ENCODE results near the gene TAAR1.
"Not testable (repeated sequence)": the region's sequence is repeated elsewhere in the genome, so short reads cannot be mapped to it uniquely, and the experiment has no call there.

Gene TAAR1

GRCh38 chr6:132659082-132659481 is at the start of gene TAAR1:
Gene TAAR1 (minus strand): TSS chr6:132659182. CDS start chr6:132646003, 13,179 bp downstream.
- no peaks in the 10 kb centered on the region for H3K79me2 ChIP-seq (ENCODE audit: insufficient read depth, low read length)
- no peak within 1 kb of the TSS for H2AFZ ChIP-seq (ENCODE audit: low read depth, low read length)
- no peaks in the 10 kb centered on the region for H4K20me1 ChIP-seq (ENCODE audit: insufficient read depth, low read length)
- H3K4me2 ChIP-seq (ENCODE audit: insufficient read depth, low read length) = no peak within 1 kb of the TSS
- no peaks in the 10 kb centered on the region for H3K36me3 ChIP-seq (ENCODE audit: insufficient read depth, low read length)
- H3K9me3 ChIP-seq (ENCODE audit: insufficient read depth, low read length, severe bottlenecking) = no peaks in the 10 kb centered on the region
- DNase-seq = no peak
- no peak within 1 kb of the TSS for H3K9ac ChIP-seq (ENCODE audit: low read depth, low read length)
- H3K27ac ChIP-seq (ENCODE audit: low read length) = no peak within 1 kb of the TSS
- no peak within 1 kb of the TSS for H3K4me3 ChIP-seq (ENCODE audit: low read depth in 1 of 2, low read length in 2 of 2)
- TF ChIP-seq CTCF (IDR thresholded peaks at IDR 0.05; ENCODE audit: borderline replicate concordance, extremely low read depth, low read length, poor library complexity, severe bottlenecking) = no peak
- TF ChIP-seq EZH2 (IDR thresholded peaks at IDR 0.05; ENCODE audit: borderline replicate concordance, low read depth, low read length, severe bottlenecking) = no peak
- H3K27me3 ChIP-seq (ENCODE audit: insufficient read depth, low read length, poor library complexity) = no peaks in the 10 kb centered on the region
- no peaks in the 10 kb centered on the region for H3K4me1 ChIP-seq (ENCODE audit: insufficient read depth, low read length)
- ATAC-seq (ENCODE audit: insufficient read depth, low read depth) = no peak

GRCh38 chr6:132708771-132709170 is 49.8 kb upstream of the TAAR1 start:
- no peaks in the 10 kb centered on the region for H3K27me3 ChIP-seq (ENCODE audit: insufficient read depth, low read length, poor library complexity)
- no peaks in the 10 kb centered on the region for H3K9me3 ChIP-seq (ENCODE audit: insufficient read depth, low read length, severe bottlenecking)
- no peaks in the 10 kb centered on the region for H3K79me2 ChIP-seq (ENCODE audit: insufficient read depth, low read length)
- no peak overlapping the region for H3K27ac ChIP-seq (ENCODE audit: low read length)
- no peak overlapping the region for H3K9ac ChIP-seq (ENCODE audit: low read depth, low read length)
- no peak overlapping the region for H2AFZ ChIP-seq (ENCODE audit: low read depth, low read length)
- no peak overlapping the region for H3K4me2 ChIP-seq (ENCODE audit: insufficient read depth, low read length)
- H3K4me3 ChIP-seq (ENCODE audit: low read depth in 1 of 2, low read length in 2 of 2) = no peak overlapping the region
- ATAC-seq (ENCODE audit: insufficient read depth, low read depth) (no peak), DNase-seq (no peak)
- H3K4me1 ChIP-seq (ENCODE audit: insufficient read depth, low read length) = no peaks in the 10 kb centered on the region
- no peaks in the 10 kb centered on the region for H4K20me1 ChIP-seq (ENCODE audit: insufficient read depth, low read length)
- H3K36me3 ChIP-seq (ENCODE audit: insufficient read depth, low read length) = no peaks in the 10 kb centered on the region
- no peak for TF ChIP-seq CTCF (IDR thresholded peaks at IDR 0.05; ENCODE audit: borderline replicate concordance, extremely low read depth, low read length, poor library complexity, severe bottlenecking)
- TF ChIP-seq EZH2 (IDR thresholded peaks at IDR 0.05; ENCODE audit: borderline replicate concordance, low read depth, low read length, severe bottlenecking) = no peak

- H2AFZ ChIP-seq (ENCODE audit: low read depth, low read length) = no peak overlapping the region
- no peak overlapping the region for H3K4me2 ChIP-seq (ENCODE audit: insufficient read depth, low read length)
- ATAC-seq (ENCODE audit: insufficient read depth, low read depth) (no peak), DNase-seq (no peak)
- H3K4me1 ChIP-seq (ENCODE audit: insufficient read depth, low read length) = no peaks in the 10 kb centered on the region
- H3K9me3 ChIP-seq (ENCODE audit: insufficient read depth, low read length, severe bottlenecking) = no peaks in the 10 kb centered on the region
- no peaks in the 10 kb centered on the region for H3K27me3 ChIP-seq (ENCODE audit: insufficient read depth, low read length, poor library complexity)
- TF ChIP-seq CTCF (IDR thresholded peaks at IDR 0.05; ENCODE audit: borderline replicate concordance, extremely low read depth, low read length, poor library complexity, severe bottlenecking) (no peak), EZH2 (IDR thresholded peaks at IDR 0.05; ENCODE audit: borderline replicate concordance, low read depth, low read length, severe bottlenecking) (no peak)
- H3K27ac ChIP-seq (ENCODE audit: low read length) = no peak overlapping the region
- no peaks in the 10 kb centered on the region for H3K36me3 ChIP-seq (ENCODE audit: insufficient read depth, low read length)
- no peak overlapping the region for H3K4me3 ChIP-seq (ENCODE audit: low read depth in 1 of 2, low read length in 2 of 2)
- H3K9ac ChIP-seq (ENCODE audit: low read depth, low read length) = no peak overlapping the region
- no peaks in the 10 kb centered on the region for H3K79me2 ChIP-seq (ENCODE audit: insufficient read depth, low read length)
- no peaks in the 10 kb centered on the region for H4K20me1 ChIP-seq (ENCODE audit: insufficient read depth, low read length)
These were observed 49.0 kb upstream of the TAAR1 start for GRCh38 chr6:132708002-132708401.

GRCh38 chr6:132706756-132707155 is 47.8 kb upstream of the TAAR1 start:
- H4K20me1 ChIP-seq (ENCODE audit: insufficient read depth, low read length) = not testable (repeated sequence)

More at GRCh38 chr6:132706756-132707155, 47.8 kb upstream of the TAAR1 start:
- not testable (repeated sequence) for ATAC-seq (ENCODE audit: insufficient read depth, low read depth); H3K4me1 ChIP-seq (ENCODE audit: insufficient read depth, low read length); H3K79me2 ChIP-seq (ENCODE audit: insufficient read depth, low read length); H3K9ac ChIP-seq (ENCODE audit: low read depth, low read length); H3K27me3 ChIP-seq (ENCODE audit: insufficient read depth, low read length, poor library complexity); H3K9me3 ChIP-seq (ENCODE audit: insufficient read depth, low read length, severe bottlenecking); H3K36me3 ChIP-seq (ENCODE audit: insufficient read depth, low read length); DNase-seq; H3K4me3 ChIP-seq (ENCODE audit: low read depth in 1 of 2, low read length in 2 of 2); H3K4me2 ChIP-seq (ENCODE audit: insufficient read depth, low read length); H2AFZ ChIP-seq (ENCODE audit: low read depth, low read length); H3K27ac ChIP-seq (ENCODE audit: low read length)

All from DND-41 (cell line).